AG09309 (cell line): Measurements from ENCODE around the gene SLC2A6.

Experiments used
- DNase-seq: peaks from one replicate; pipeline ENCODE4 v3.0.0-alpha.2; 2010; ENCODE audit warnings: low read depth
- H3K4me3 ChIP-seq: 2 replicates; pipeline ENCODE4 v1.5.1; 2011; ENCODE audit warnings: mild to moderate bottlenecking, low read depth, low read length, moderate library complexity; ENCODE audit not compliant: control insufficient read depth
- TF ChIP-seq, protein P1 (sequence below): IDR thresholded peaks from 2 replicates; pipeline ENCODE4 v1.5.1; 2011; ENCODE audit warnings: mild to moderate bottlenecking, low read depth, low read length, inconsistent platforms; ENCODE audit not compliant: insufficient read depth, control insufficient read depth; ENCODE audit errors: missing control alignments

SLC2A6 gene

DNA sequence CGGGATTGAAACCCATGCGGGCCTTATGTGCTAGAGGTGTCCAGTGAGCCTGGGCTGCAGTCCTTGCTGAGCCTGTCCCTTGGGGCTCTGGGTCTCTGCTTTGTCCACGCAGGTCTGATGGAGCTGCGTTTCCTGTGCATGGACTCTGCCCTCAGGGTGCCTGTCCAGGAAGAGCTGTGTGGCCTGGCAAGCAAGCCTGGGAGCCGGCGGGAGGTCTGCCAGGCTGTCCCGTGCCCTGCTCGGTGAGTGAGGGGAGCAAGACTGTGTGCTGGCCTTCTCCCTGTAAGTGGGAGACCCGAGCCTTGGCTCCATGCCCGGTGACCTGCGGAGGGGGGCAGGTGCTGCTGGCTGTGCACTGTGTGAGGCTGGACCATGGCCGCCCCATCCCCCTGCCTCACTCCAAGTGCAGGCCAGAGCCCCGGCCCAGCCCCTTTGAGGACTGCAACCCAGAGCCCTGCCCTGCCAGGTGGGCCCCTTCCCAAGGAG, 30.4 kb downstream of the SLC2A6 start:
- H3K4me3 ChIP-seq = no peak overlapping the region
- TF ChIP-seq, protein P1, sequence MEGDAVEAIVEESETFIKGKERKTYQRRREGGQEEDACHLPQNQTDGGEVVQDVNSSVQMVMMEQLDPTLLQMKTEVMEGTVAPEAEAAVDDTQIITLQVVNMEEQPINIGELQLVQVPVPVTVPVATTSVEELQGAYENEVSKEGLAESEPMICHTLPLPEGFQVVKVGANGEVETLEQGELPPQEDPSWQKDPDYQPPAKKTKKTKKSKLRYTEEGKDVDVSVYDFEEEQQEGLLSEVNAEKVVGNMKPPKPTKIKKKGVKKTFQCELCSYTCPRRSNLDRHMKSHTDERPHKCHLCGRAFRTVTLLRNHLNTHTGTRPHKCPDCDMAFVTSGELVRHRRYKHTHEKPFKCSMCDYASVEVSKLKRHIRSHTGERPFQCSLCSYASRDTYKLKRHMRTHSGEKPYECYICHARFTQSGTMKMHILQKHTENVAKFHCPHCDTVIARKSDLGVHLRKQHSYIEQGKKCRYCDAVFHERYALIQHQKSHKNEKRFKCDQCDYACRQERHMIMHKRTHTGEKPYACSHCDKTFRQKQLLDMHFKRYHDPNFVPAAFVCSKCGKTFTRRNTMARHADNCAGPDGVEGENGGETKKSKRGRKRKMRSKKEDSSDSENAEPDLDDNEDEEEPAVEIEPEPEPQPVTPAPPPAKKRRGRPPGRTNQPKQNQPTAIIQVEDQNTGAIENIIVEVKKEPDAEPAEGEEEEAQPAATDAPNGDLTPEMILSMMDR = no peak
- no peak for DNase-seq

DNA sequence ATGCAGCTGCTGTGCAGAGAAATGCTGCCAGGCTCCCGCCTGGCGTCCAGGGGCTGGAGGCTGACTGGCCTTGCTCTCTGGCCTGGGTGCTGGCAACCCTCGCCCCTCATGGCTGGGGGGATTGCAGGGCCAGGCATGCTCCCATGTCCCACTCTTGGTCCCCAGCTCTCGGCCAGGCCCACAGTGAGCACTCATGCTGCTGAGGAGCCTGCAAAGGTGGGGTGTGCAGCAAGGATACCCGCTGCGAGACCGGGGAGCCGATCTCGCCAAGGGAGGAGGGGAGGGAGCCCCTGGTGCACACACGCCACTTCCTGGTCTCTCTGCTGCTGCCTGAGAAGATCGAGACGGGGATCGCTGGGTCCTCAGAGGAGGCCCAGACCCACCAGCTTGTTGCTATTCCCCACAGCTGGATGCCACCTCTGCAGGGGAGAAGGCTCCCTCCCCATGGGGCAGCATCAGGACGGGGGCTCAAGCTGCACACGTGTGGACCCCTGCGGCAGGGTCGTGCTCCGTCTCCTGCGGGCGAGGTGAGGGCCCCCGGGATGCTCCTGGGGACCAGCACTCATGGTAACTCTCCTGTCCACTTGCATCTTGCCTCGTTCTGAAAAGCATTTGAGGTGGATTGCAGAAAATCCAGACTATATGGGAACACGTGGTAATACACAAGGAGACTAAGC, 33.5 kb downstream of the SLC2A6 start:
- TF ChIP-seq, protein P1 = no peak
- no peak overlapping the region for H3K4me3 ChIP-seq
- no peak for DNase-seq

DNA sequence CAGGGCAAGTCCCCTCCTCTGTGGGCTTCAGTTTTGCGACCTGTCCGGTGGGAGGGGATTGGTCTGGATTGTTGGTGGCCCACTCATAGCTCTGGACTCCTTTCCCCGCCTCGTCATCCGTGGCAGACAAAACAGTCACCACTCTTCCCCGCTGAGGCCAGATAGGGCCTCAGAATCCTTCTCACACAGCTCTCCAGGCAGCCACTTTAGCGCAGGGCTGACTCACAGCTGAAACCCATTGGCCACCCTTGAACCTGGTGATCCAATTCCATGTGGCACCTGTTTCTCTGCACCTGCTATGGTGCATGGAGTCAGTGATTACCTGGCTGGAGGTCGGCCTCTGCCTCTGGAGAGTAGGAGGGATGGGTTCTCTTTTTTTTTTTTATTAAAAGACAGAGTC, 34.9 kb downstream of the SLC2A6 start:
- TF ChIP-seq, protein P1 = no peak
- no peak overlapping the region for H3K4me3 ChIP-seq
- no peak for DNase-seq

DNA sequence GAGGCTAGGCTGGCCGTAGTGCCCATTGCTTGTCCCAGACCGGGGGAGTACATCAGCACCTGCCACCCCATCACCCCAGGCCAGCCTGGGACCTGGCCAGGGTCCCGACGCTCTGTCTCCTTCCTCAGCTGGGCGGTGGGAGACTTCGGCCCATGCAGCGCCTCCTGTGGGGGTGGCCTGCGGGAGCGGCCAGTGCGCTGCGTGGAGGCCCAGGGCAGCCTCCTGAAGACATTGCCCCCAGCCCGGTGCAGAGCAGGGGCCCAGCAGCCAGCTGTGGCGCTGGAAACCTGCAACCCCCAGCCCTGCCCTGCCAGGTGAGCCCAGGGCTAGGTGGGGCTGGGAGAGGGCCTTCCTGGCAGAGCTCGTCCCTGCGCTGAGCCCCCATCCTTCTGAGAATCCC, 35.7 kb downstream of the SLC2A6 start:
- no peak for DNase-seq
- no peak overlapping the region for H3K4me3 ChIP-seq
- TF ChIP-seq, protein P1 = no peak

DNA sequence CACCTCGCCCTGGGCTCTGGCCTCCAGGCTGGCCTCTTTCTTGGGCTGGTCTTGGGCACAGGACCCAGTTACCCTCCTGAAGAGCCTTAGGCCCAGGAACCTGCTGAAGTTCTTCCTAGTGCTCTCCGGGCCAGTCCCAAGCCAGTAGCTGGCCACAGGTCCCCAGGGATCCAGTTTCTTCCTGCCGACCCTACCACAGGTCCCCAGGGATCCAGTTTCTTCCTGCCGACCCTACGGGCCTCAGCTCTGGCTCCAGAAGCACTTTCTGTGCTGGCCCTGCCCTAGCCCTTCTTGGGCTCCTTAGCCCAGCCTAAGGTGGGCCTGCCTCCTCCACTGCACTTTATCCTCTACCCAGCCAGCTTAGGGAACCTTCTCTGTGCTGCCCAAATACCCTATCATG, 37.3 kb downstream of the SLC2A6 start:
- no peak for DNase-seq
- TF ChIP-seq, protein P1 = no peak
- H3K4me3 ChIP-seq = no peak overlapping the region

DNA sequence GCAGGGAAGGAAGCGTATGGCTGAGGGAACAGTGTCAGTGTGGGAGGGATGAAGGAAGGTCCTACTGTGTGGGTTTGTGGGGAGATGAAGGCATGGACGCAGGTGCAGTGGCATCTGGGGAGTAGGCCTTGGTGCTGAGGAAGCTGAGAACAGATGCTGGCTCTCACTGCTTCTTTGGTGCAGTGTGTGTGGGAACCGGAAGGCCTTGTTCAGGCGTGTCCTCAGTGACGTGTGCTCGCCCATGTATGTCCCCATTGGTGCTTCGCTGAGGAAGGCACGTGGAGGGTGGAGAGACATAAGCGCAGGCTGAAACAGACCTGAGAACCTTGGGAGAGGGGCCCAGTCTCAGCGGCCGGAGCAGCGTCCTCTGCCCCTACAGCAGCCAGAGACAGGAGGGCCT, 38.0 kb downstream of the SLC2A6 start:
- H3K4me3 ChIP-seq = no peak overlapping the region
- TF ChIP-seq, protein P1 = no peak
- DNase-seq = no peak
